ENCODE results near the gene GAB2. TPM values are rescaled to one million over a fixed set of nuclear protein-coding genes. Genes with fewer than 3 reads are reported as not detected.
A peak's percentile ranks its signal among the peaks of the same experiment; 100 is the strongest.
"Not testable (repeated sequence)": the region's sequence is repeated elsewhere in the genome, so short reads cannot be mapped to it uniquely, and the experiment has no call there.

Gene GAB2
- total and polyA plus RNA-seq, 10 of the 15 experiments (the other 5 are each of a cell fraction or from before 2014, with no cell fraction given): 0.69 to 12.6 (median 3.8) TPM

- peaks cover 32% of the 10 kb centered on the region for H3K4me1 ChIP-seq (ENCODE audit: control insufficient read depth, insufficient read depth, low read length)
- intact Hi-C loops (cut with micrococcal nuclease; ENCODE audit: unreplicated experiment): loop anchor here (1.0 to 10.0 kb wide), 2 partner anchors 44 to 100 kb away; no protein-coding TSS in a partner anchor
- H3K4me3 ChIP-seq; H3K79me2 ChIP-seq (ENCODE audit: control insufficient read depth, insufficient read depth, low read length); BruUV-seq (replicated peaks); in situ Hi-C loops (cut with MboI); ATAC-seq; DNase-seq (ENCODE audit: low read depth, low spot score); FAIRE-seq; H3K9me3 ChIP-seq (replicated peaks; ENCODE audit: control insufficient read depth, insufficient read depth, low read length); H3K36me3 ChIP-seq (ENCODE audit: control insufficient read depth in 2 of 2, insufficient read depth in 2 of 2, low read length in 1 of 2); H4K20me1 ChIP-seq (ENCODE audit: control insufficient read depth, insufficient read depth); H3K27me3 ChIP-seq (replicated peaks in 1 of 2; ENCODE audit: control insufficient read depth in 2 of 2, insufficient read depth in 2 of 2, low read length in 1 of 2): not testable (repeated sequence)
- H3K27ac ChIP-seq (ENCODE audit: control insufficient read depth, insufficient read depth): peak overlapping the region; percentile 90
- peak overlapping the region; percentile 53; the same call in 1 of the 2 replicates for H3K9ac ChIP-seq (ENCODE audit: control insufficient read depth, insufficient read depth, low read length)
- WGBS (ENCODE audit: insufficient coverage, insufficient replicate concordance, low lambda C conversion rate, missing lambda C conversion rate): 74% methylated on average over 12 of the region's 14 CpGs
- H2AFZ ChIP-seq (ENCODE audit: control insufficient read depth, low read depth, low read length): peak overlapping the region; percentile 67
- ChIA-PET RAD21 (ENCODE audit: unreplicated experiment) (interaction anchor here (0.8 to 2.6 kb wide), 6 partner anchors 36 to 100 kb away, joined by 3 to 31 read pairs (median 8); partner anchors contain the start of gene GAB2), CTCF (interaction anchor here (0.6 to 2.9 kb wide), 8 partner anchors 21 to 468 kb away, joined by 3 to 14 read pairs (median 5); no protein-coding TSS in a partner anchor), SMC1A (ENCODE audit: uncharacterized antibody, unreplicated experiment) (interaction anchor here (0.9 to 3.4 kb wide), 8 partner anchors 9 to 68 kb away, joined by 3 to 16 read pairs (median 3); no protein-coding TSS in a partner anchor), POLR2A (interaction anchor here (0.7 kb wide), 1 partner anchor 37 kb away, joined by 4 read pairs; no protein-coding TSS in a partner anchor)
- H3K4me2 ChIP-seq (ENCODE audit: control insufficient read depth, insufficient read depth): peak overlapping the region; percentile 56
Observed at GRCh38 chr11:78464787-78465168, 47.2 kb upstream of the GAB2 start.

- peak; percentile 24; the same call in 2 of the 3 replicates for ATAC-seq
- TF ChIP-seq CUX1 (IDR thresholded peaks at IDR 0.05; ENCODE audit: insufficient replicate concordance, low read depth, low read length) (no peak), EED (IDR thresholded peaks at IDR 0.05; ENCODE audit: low read depth) (peak; percentile 70), ATF3 (IDR thresholded peaks at IDR 0.05; ENCODE audit: borderline replicate concordance, extremely low read depth, low read depth, low read length) (no peak), WRNIP1 (IDR thresholded peaks at IDR 0.05; ENCODE audit: borderline replicate concordance, low read depth, low read length) (no peak), RELB (IDR thresholded peaks at IDR 0.05; ENCODE audit: low read depth) (0 out of 2 replicates have a peak, but pooled peaks have one; percentile 25), IRF4 (IDR thresholded peaks at IDR 0.05; ENCODE audit: low read depth, low read length) (peak; percentile 77)
Observed at GRCh38 chr11:78460471-78460870, 42.9 kb upstream of the GAB2 start.

More at GRCh38 chr11:78460471-78460870, 42.9 kb upstream of the GAB2 start:
- no peak for DNase-seq (ENCODE audit: low read depth, low spot score)
- Histone ChIP-seq H3K27me3 (replicated peaks in 1 of 2; ENCODE audit: control insufficient read depth in 2 of 2, insufficient read depth in 2 of 2, low read length in 1 of 2) (no peaks in the 10 kb centered on the region), H3K4me3 (no peak overlapping the region), H3K36me3 (ENCODE audit: control insufficient read depth in 2 of 2, insufficient read depth in 2 of 2, low read length in 1 of 2) (peaks cover 2 to 4% of the 10 kb centered on the region in 2 experiments; a peak in 2 of 4 replicates), H3K27ac (ENCODE audit: control insufficient read depth, insufficient read depth) (no peak overlapping the region), H3K79me2 (ENCODE audit: control insufficient read depth, insufficient read depth, low read length) (no peaks in the 10 kb centered on the region), H4K20me1 (ENCODE audit: control insufficient read depth, insufficient read depth) (no peaks in the 10 kb centered on the region), H3K4me2 (ENCODE audit: control insufficient read depth, insufficient read depth) (0 out of 2 replicates have a peak overlapping the region, but pooled peaks have one; percentile 35), H3K4me1 (ENCODE audit: control insufficient read depth, insufficient read depth, low read length) (peaks cover 29% of the 10 kb centered on the region), H3K9me3 (replicated peaks; ENCODE audit: control insufficient read depth, insufficient read depth, low read length) (peaks cover 9% of the 10 kb centered on the region), H2AFZ (ENCODE audit: control insufficient read depth, low read depth, low read length) (no peak overlapping the region), H3K9ac (ENCODE audit: control insufficient read depth, insufficient read depth, low read length) (no peak overlapping the region)
- POLR2A ChIA-PET: no interaction called here
- CTCF ChIA-PET: interaction anchor here (1.3 kb wide), 1 partner anchor 34 kb away, joined by 3 read pairs; no protein-coding TSS in a partner anchor
- SMC1A ChIA-PET (ENCODE audit: uncharacterized antibody, unreplicated experiment): no interaction called here
- in situ Hi-C loops (cut with MboI) (no loop called here), intact Hi-C loops (cut with micrococcal nuclease; ENCODE audit: unreplicated experiment) (loop anchor here (10.0 kb wide), 1 partner anchor 104 kb away; no protein-coding TSS in a partner anchor)
- no TSS peak for BruUV-seq (replicated peaks)
- RAD21 ChIA-PET (ENCODE audit: unreplicated experiment): no interaction called here
- no peak for FAIRE-seq
- 0% methylated on average over 1 of the region's 1 CpG for WGBS (ENCODE audit: insufficient coverage, insufficient replicate concordance, low lambda C conversion rate, missing lambda C conversion rate)
